ENCODE data around the gene PGC.
A peak's percentile ranks its signal among the peaks of the same experiment; 100 is the strongest.

Gene PGC

DNA sequence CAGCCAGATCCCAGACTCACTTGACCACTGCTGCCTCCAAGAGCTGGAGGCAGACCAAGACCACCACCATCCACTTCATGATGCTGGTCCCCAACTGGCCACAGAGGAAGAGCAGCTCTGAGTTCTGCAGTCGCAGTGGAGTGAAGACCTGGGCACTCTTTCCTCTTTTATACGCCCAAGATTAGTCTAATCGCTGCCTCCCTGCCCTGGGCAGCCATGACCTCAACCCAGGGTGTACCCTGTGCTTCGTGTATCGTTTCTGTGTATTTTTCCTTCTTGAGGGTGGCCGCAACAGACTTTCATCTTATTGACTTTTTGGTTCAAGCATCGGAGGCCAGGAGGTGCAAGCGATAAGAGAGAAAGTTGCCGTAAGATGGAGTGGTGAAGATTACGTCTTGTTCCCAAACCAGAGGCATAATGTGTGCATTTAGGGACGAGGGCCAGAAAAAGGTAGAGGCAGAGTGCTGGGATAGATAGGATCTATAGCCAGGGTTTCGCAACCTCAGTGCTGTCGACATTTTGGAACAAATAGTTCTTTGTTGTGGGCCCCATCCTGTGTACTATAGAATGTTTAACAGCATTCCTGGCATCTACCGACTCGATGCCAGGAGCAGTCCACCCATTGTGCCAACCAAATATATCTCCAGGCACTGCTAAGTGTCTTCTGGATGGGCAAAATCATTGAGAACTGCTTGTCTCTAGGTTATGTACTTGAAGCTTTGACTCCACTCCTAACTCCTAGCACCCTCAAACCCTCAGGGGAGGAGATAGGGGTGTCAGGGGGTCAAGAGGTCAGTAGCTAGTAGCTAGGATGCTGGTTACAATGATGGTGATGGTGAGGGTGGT lies at the start of gene PGC:
TSS of gene PGC (minus strand) at position 142 of the 846 bp plus-strand sequence. CDS start at position 79, 63 bp downstream.
- DNase-seq (ENCODE audit: low read depth): no peak

DNA sequence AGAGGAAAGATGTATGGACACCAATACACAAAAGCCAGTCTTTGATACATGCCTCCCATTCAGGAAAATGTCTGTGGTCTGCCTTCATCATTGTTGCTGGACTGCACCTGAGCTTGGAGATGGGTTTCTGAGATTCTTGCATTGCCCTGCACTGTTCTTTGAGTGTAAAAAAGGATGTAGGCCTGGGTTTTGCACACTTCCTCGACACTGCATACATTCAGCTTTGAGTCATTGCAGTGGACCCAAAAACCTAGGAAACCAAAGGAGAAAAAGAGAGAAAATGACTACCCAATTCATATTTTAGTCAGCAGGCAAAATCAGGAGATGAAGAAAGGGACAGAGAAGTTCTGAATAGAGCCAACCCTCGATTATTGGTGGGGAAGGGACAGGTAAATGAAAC lies 49.3 kb upstream of the PGC start:
- no peak for DNase-seq (ENCODE audit: low read depth)

DNA sequence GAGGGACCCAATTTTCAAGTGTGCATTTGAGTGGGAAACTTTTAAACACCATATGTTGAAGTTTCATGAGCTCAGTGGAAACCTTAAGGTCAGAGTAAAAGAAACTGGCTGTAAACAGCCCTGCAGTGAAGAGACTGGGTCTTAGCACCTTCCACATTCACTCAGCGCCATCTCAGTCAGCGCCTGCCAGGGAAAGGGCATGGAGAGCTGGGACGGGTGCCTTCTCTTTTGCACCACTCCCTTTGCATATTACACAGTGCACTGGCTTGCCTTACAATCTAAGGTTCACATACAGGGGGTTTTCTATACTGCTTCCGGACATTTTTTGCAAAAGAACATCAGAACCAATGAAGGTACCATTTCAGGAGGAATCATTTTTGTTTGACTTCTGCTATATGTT lies 44.8 kb upstream of the PGC start:
- no peak for DNase-seq (ENCODE audit: low read depth)

DNA sequence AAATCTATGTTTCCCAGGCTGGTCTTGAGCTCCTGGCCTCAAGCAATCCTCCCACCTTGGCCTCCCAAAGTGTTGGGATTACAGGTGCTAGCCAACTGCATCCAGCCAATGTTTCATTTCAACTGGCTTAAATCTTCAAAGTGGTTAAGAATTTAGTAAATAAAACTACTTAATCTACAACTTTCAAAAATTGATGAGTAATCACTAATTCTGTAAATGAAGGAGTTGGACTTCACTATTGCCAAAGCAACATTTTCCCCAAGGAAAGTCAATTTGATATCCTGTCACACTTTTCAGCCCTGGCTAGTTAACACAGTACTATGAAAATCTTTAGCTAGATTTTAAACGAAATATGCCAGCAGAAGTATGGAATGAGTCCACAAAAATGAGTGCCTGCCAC lies 44.1 kb upstream of the PGC start:
- no peak for DNase-seq (ENCODE audit: low read depth)

DNA sequence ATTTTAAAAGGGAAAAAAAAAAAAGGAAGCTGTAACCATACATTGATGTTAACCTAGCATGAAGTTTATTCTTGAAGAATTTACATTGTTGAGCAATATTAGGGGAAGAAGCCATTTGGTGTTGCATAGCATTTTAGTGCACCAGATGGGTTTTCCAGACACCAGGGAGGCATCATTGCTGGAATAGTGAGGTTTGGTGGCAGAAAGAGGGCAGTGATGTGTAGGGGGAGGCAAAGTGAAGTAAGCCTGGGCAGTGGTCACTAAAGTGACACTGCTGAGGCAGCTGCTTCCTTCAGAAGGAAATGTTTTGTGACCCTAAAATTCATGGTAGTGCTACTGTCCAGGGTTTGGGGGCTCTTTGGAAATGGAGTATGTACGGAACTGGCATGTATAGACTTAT lies 42.8 kb upstream of the PGC start:
- no peak for DNase-seq (ENCODE audit: low read depth)

DNA sequence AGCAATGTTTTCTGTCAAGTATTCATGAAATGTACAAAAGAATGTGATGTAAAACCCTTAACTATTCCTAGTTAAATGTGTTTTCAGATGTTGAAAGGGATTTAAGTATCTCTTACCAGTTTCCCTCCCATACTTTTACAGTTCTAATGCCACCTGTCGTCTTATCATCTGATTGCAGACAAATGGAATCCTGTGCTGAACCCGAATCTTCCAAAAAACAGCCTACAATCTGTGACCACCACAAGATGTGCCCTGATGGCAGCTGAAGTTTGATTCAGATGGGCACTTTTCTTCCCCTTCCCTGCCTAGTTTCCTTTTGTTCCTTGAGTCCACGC lies 42.2 kb upstream of the PGC start:
- no peak for DNase-seq (ENCODE audit: low read depth)

DNA sequence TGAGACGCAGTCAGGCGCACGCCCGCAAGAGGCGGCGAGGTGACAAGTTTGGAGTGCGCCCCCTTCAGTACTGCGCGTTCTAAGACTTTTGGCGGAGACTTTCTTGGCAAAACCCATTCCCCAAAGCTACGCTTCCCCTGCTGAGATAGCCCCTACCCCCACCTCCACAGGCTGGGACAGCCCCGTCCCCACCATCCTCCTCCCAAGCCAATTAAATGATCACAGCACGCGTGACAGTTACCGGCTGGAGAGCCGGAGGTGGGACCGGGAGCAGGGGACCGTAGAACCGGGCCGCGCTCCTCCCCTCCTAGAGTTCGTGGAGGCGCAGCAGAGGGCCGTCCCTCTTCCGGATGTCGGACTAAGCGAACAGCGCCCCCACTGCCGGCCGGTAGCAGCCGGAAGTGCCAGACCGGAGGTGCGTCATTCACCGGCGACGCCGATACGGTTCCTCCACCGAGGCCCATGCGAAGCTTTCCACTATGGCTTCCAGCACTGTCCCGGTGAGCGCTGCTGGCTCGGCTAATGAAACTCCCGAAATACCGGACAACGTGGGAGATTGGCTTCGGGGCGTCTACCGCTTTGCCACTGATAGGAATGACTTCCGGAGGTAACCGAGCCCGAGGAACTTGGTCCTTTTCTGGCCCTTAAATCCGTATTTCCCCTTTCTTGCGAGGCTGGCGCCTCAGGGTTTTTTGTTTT lies 40.2 kb upstream of the PGC start, which contains the start of gene TOMM6:
TSS of gene TOMM6 (plus strand) at position 476 of the 699 bp plus-strand sequence. CDS start at position 480, 4 bp downstream.
- DNase-seq (ENCODE audit: low read depth): peak; percentile 61

DNA sequence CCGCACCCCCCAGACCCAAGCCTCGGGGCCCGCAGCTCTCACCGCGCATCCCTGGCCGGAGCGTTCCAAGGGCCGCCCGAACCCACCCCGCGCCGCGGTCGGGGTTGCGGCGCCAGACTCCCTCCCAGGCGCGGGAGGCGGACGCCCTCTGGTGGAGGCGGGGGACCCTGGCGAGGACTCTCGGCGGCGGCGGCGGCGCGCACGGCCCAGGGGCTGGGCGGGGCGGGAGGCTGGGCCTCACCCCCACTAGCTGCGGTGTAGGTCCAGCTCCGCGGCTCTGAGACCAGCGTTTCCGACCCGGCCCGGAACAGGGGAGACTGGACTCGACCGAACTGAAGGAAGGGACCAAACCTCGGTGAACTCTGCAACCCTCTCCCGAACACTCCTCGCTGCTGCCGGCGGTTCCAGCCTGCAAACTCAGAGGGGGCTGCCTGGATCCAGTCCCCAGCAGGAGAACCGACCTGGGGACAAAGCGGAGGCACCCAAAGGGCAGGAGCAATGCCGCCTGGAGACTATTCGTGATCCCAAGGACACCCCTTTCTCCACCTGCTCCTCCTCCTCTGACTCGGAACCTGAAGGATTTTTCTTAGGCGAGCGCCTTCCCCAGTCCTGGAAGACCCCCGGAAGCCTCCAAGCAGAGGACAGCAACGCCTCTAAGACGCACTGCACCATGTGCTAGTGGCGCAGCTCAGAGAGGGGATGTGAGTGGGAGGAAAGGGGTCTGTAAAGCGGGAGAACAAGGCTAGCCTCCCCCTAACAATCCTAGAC lies 39.4 kb upstream of the PGC start:
- no peak for DNase-seq (ENCODE audit: low read depth)

DNA sequence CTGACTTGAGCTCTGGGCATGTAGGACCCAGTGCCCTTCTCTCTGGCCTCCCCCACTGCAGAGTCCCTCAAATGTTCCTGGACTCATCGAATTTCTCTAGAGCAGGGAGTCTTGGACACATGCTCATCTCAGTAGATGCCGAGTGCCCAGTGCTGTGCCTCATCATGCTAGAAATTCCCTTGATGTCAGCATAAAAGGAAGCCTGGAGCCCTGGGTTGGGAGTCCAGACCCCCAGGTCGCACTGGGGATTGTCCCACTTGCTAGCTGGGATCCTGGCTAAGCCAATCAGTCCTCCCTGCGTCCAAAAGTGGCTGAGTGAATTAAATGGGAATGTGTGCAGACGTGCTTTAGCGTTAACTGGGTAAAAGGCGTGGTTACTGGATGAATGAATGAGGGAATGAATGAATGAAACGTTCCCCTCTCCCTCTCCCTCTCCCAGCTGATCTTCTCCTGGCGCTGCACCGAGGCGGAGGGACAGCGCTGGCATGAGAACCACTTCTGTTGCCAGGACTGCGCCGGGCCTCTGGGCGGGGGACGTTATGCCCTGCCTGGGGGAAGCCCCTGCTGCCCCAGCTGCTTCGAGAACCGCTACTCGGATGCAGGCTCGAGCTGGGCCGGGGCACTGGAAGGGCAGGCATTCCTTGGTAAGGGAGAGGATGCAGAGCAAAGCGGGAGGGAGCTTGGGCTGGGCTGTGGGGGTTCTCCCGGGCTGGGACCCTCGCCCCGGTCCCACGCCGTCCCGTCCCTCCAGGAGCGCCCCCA lies 38.7 kb upstream of the PGC start:
- DNase-seq (ENCODE audit: low read depth): no peak

GRCh38 chr6:41785254-41785653 lies 38.1 kb upstream of the PGC start:
- no peak for DNase-seq (ENCODE audit: low read depth)

- no peak for DNase-seq (ENCODE audit: low read depth)
Observed at GRCh38 chr6:41784581-41785171, 37.5 kb upstream of the PGC start.

- DNase-seq (ENCODE audit: low read depth): no peak
Observed at GRCh38 chr6:41783106-41783780, 36.0 kb upstream of the PGC start.

DNA sequence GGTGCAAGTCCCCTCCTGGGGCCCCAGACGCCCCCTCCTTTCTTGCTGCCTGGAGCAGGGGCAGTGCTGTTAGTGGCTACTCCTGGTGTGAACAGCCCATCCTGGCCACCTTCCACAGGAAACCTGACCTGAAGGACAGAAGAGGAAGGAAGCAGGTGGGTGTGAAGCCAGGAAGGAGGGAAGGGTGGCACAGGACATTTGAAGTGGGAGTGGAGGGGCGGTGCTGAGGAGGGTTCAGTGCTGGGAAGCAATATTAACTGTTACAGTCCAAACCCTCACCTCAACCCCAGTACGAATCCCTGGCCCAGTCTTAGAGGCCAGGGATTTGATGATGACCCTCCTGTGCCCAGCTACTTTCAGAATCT lies 34.2 kb upstream of the PGC start:
- DNase-seq (ENCODE audit: low read depth): no peak

- DNase-seq (ENCODE audit: low read depth): no peak
Observed at GRCh38 chr6:41780551-41781365, 33.6 kb upstream of the PGC start, which contains the start of gene PRICKLE4. Gene PRICKLE4, plus strand, starts transcription at chr6:41780782. Its CDS starts 2,692 bp downstream, at chr6:41783474.

GRCh38 chr6:41779788-41780550 lies 32.8 kb upstream of the PGC start, which contains the start of gene FRS3:
Gene FRS3, minus strand, starts transcription at chr6:41779900. Its CDS starts 2,913 bp downstream, at chr6:41776987.
- peak; percentile 68 for DNase-seq (ENCODE audit: low read depth)

GRCh38 chr6:41779336-41779735 lies 32.1 kb upstream of the PGC start:
- no peak for DNase-seq (ENCODE audit: low read depth)

- DNase-seq (ENCODE audit: low read depth): no peak
Observed at GRCh38 chr6:41778895-41779294, 31.7 kb upstream of the PGC start.

DNA sequence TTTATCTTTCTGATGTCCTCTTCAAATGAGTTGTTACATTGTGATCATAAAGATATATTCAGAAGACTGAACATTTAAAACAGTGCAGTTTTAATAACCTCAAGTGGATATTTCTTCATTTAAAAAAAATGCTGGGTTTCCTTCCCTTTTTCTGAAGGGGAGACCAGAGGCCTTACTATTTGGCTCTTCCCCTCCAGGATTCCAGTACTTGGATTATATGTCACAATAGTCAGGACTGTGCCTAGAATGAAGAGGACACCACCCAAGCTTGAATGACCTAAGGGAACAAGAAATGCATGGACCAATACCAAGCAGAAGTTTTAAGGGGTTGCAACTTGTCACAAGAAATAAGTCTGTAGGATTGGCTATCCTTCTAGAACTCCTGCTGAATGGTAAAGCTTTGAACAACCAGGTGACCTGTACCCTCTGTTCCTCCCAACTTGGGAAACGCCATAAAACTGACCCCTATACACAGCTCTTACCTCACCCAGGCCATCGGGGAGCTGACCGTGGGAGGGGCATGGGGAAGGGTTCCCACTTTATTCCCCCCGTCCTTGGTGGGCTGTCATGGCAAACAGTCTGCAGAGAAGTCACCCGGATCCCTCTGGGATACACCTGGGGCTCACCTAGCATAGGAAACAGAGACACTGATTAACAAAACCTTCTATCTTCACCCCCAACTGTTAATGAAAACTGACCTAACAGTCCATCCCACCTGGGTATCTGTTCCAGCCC lies 30.5 kb upstream of the PGC start:
- no peak for DNase-seq (ENCODE audit: low read depth)
